GM21390 (cell line): ENCODE measurements around the gene MOCS3.

ENCODE experiments used
- ATAC-seq: cut with Tn5 transposase; IDR thresholded peaks from one replicate; pipeline ENCODE4 v1.9.1; 2021; ENCODE audit not compliant: unreplicated experiment

The MOCS3 gene

GRCh38 chr20:51009303-51010042, 50.9 kb downstream of the MOCS3 start:
- no peak for ATAC-seq

- no peak for ATAC-seq
These were observed 51.4 kb downstream of the MOCS3 start for GRCh38 chr20:51010043-51010365.

- no peak for ATAC-seq
These were observed 52.3 kb downstream of the MOCS3 start for GRCh38 chr20:51010932-51011331.

- ATAC-seq: no peak
These were observed 52.9 kb downstream of the MOCS3 start for GRCh38 chr20:51011479-51011878.

DNA sequence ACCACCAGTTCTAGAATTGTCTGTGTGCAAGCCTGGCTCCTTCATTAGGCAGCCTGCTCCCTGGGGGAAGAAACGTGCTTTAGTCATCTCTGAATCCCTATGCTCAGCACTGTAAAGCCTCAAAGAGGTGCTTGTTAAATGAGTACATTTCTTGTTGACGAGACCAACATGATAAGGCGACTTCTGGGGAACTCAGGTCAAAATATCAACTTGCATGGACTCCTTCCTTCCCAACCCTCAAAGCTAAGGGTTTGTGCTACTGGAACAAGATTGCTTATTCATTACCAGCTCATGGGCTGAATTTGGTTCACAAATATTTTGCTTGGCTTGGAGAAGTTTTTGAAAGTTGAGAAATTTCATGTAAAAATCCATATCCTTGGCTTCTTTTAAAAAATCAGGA, 53.7 kb downstream of the MOCS3 start:
- no peak for ATAC-seq
